Measurements from ENCODE around the gene ACP7. TPM values are rescaled to one million over a fixed set of nuclear protein-coding genes. Genes with fewer than 3 reads are reported as not detected.
"Not testable (repeated sequence)": the region's sequence is repeated elsewhere in the genome, so short reads cannot be mapped to it uniquely, and the experiment has no call there.

The ACP7 gene
- polyA plus RNA-seq, 1 donor = 0.15 TPM

DNA sequence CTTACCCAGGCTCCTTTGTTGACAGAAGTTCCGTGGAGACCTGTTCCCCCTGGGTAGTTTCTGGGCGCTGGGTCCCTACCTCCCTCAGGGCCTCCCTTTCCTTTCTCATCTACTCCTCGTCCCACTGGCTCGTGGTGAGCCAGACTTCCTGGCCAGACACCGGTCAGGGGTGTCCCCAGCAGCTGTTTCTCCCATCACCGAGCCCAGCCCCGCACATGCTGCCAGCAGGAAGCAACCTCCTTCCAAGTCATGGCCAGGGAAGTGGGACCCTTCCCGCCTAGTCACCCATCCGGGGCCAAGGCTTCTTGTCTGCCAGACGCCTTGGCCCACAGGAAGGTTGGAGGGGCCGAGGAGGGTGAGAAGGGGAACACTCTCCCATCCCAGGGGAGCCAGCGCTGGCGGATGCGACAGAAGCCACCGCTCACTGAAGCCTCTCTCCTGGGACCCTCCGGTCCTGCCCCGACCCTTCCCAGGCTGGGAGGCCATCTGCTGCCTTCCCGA, 47.1 kb downstream of the ACP7 start:
- no peak for DNase-seq (ENCODE audit: low read depth)

DNA sequence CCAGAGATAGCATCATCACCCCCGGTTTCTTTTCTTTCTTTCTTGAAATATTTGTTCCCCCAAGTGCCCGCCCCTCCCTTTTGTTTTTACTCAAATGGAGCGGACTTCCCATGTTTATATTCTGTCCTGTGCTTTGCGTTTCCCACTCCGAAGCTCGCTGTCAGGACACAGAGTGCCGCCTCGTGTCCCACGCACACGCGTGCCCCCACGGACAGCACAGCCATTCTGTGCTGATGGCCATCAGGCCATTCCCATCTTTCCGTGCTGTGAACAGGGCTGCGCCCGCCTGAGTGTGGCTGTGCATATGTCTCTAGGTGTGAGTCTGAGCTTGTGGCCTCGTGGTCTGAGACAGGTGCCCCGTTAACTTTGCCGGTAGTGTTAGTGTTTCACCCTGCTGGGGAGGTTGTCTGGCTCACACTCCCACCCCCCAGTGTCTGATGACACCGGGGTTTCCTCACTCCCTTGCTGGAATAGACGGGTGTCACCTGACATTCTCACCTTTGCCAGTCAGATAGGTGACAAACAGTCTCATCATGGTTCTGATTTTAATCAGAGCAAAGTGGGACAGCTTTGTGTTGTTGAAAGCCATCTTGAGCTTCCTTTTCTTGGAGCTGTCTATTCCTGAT, 48.3 kb downstream of the ACP7 start:
- no peak for DNase-seq (ENCODE audit: low read depth)

GRCh38 chr19:39133431-39134270, 49.5 kb downstream of the ACP7 start:
- DNase-seq (ENCODE audit: low read depth) = no peak

DNA sequence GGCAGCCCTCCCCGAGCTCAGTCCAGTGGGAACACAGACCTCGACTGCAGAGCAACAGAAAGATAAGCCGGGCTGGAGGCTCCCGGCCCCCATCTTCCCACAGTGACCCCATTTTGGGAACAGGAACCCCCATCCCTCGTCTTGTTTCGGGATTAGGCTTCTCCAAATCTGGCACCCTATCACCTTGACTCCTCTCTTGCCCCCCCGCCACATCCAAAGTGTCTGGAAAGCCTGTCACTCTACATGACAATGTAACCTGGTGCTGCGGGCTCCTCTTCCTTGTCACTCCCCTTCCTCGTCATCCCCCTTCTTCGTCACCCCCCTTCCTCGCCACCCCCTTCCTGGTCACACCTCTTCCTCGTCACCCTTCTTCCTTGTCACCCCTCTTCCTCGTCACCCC, 51.5 kb downstream of the ACP7 start:
- no peak for DNase-seq (ENCODE audit: low read depth)

- no peak for DNase-seq (ENCODE audit: low read depth)
Measured at GRCh38 chr19:39136225-39136940, 52.2 kb downstream of the ACP7 start.

DNA sequence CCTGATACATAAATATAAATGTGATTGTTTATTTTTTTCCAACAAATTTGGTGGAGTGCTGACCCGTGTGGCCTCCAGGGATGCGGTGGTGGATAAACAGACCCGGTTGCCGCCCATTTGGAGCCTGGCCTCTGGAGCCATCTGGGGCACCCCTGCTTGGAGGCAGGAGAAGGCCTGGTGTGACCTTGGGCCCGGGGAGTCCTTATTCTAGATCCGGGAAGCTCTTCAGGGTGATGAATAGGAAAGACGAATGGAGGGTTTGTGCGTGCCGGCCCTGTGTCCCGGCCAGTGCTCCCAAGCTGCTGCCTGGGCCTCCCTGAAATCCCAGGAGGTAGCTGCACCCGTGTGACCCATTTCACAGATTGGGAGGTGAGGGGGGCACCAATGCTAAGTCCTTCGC, 53.0 kb downstream of the ACP7 start:
- no peak for DNase-seq (ENCODE audit: low read depth)

DNA sequence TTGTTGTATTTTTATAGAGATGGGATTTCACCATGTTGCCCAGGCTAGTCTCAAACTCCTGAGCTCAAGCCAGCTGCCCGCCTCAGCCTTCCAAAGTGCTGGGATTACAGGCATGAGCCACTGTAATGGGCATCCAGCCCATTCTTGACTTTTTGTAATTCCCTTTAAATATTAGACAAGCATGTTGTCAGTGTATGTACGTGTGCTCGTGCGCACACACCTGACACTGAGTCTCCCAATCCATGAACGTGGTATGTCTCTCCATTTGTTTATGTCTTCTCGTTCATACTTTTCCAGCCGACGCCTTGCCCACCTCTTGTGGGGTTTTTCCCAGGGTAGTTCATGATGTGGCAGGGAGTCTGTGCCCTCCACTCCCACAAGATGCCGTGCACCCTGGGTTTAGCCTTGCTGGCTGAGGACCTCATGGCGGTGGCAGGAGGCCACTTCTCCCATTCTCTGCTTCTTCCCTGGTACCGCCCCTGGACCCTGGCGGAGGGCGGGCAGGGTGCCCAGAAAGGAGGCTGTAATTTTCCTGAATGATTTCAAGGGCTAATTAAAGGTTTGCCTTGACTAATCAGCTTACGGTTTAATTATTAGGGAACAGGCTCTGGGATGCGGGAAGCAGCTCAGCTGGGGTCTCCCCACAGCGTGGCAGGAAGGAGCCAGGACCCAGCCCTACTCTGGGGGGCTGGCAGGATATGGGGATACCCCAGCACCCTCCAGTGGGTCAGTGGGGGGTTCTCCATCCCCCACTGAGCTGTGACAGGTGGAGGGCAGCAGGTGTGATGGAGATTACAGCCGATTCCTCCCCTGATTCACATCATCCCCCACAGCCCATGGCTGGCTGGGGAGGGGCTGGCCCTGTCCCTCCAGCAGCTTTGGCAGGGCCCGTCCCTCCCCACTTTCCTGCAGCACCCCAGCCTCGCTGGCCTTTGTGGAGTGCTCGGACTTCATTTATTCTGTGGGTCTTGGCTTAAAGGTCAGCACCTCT, 54.3 kb downstream of the ACP7 start:
- no peak for DNase-seq (ENCODE audit: low read depth)

GRCh38 chr19:39139305-39139874, 55.2 kb downstream of the ACP7 start:
- no peak for DNase-seq (ENCODE audit: low read depth)

DNA sequence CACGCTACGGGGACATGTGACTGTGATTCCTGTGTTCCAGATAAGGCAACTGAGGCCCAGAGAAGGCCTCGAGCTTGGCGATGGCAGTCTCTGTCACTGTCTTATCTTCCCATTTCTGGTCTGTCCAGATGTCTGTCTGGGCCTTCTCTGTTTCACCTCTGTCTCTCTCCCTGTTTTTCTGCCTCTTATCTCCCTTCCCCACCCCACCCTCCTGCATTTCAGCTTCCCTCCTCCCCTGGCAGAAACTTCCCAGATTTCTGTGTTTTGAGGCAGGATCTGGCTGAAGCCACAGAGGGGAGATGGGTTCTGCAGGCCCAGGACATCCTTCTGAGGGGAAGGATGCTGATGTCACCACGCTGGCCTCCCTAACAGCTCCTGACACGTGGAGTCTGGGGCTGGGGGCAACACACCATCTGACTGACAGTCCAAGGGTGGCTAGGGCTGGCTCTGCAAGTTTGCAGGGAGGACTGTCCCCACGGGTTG, 55.8 kb downstream of the ACP7 start:
- no peak for DNase-seq (ENCODE audit: low read depth)

DNA sequence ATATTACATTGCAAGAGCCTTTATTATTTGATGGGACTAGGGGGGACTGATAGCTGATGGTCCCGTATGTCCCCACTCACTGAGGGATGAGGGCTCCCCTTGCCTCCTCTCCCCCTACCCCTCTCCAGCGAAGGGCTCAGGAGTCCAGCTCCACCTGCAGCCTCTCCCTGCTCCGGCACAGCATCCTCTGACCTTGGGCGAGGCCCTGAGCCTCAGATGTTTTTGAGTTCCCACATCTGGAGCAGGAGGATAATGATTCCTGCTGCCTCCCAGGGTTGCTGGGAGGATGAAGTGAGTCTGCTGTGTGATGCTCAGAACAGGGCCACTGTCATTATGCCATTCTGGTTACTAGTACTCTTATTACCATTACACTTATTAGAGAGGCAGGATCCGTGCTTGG, 56.4 kb downstream of the ACP7 start:
- DNase-seq (ENCODE audit: low read depth) = no peak

- no peak for DNase-seq (ENCODE audit: low read depth)
Measured at GRCh38 chr19:39141929-39142328, 57.8 kb downstream of the ACP7 start.

- no peak for DNase-seq (ENCODE audit: low read depth)
Measured at GRCh38 chr19:39142630-39143029, 58.5 kb downstream of the ACP7 start.

GRCh38 chr19:39143757-39144289, 59.7 kb downstream of the ACP7 start:
- DNase-seq (ENCODE audit: low read depth) = not testable (repeated sequence)

DNA sequence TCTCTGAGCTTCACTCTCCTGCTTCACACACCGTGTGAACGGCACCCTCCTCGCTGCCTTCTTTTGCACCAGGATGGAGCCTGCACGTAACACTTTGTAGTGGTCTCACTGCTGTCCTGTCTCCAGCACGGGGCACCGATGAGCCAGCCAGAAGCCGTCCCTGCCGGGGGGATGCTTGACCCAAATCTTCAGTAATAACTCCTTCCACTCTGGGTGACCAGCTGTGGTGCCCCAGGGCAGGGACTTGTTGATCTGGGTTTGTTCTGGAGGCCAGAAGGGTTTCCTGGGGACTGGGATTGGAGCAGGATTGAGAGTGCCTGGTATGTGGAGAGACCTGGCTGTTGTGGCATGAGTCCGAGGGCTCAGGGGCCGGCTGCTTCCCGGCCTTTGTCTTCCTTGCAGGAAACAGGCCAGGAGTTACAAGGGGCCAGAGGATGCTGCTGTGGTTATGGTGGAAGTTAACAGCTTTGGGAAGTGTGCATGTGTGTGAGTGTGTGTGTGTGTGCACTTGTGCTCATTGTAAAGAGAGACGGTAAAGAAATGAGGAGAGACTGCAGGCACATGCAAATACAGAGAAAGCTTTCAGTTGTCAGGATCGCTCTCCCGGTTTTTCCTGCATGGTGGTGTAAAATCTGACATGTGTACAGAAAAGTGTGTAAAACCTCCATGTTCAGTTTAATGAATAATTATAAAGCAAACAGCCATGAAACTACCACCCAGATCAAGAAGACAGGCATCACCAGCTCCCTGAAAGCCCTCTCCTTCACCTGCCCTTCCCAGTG, 60.3 kb downstream of the ACP7 start:
- DNase-seq (ENCODE audit: low read depth) = no peak

DNA sequence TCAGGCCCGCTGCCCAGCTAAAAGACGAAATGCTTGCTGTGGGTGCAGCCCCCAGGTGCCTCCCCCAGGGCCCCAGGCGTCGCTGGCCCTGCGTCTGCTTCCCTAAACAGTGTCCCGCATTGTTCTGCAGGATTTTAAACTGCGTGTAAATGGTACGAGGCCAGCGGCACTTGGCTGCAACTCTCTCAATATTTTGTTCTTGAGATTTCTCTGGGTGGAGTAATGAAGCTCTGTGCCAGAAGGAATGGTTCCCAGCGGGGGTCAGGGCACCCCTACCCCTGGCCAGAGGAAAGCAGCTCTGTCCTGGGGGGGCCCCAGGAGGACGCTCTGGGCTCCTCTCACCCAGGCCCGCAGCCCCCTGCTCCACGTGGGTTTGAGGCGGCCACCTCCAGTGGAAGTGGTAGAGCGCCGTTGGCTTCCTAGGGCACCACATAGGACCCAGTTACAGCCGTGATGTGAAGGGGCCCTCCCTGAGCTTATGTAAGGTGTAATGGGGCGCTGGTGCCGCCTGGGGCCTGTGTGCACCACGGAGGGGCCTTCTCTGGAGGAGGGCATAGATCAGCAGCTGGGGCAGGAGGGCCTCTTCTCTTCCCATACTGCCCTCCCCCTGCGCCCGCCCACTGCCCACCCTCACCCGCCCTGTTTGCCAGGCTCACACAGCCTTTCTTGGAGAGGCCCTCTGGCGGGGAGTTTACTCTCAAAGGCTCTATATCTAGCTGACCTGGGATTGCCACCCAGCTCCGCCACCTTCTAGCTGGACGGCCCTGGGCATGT, 61.2 kb downstream of the ACP7 start:
- DNase-seq (ENCODE audit: low read depth) = no peak

DNA sequence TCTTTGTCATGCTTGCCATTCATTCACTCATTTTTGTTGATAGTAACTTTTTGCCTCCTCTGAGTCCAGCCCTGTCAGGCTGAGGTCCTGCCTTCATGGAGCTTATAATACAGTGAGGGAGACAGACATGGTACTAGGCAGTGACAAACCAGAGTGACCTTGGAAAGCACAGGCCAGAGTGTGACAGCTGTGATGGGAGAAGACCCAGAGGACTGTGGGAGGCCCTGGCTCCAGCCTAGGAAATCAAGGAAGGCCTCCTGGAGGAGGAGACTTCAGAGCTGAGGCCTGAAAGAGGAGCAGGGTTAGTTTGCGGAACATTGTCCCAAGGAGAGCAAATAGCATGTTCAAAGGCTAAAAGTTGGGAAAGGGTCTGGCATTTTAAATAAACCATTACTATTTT, 61.9 kb downstream of the ACP7 start:
- DNase-seq (ENCODE audit: low read depth) = no peak

GRCh38 chr19:39146686-39147450, 62.7 kb downstream of the ACP7 start:
- no peak for DNase-seq (ENCODE audit: low read depth)

GRCh38 chr19:39147480-39147879, 63.3 kb downstream of the ACP7 start:
- DNase-seq (ENCODE audit: low read depth) = no peak

All from forelimb muscle (tissue), 1 donor.